HepG2 (cell line): ENCODE measurements around the gene LDLRAD4.

Source experiments
- ATRX ChIP-seq: sonication (generic); formaldehyde crosslinking; IDR thresholded peaks from 2 replicates; pipeline ENCODE4 v1.4.0; 2020; ENCODE audit warnings: missing genetic modification reagents, borderline replicate concordance
- CTCF ChIP-seq: sonication (generic); formaldehyde crosslinking; IDR thresholded peaks from 2 replicates; pipeline ENCODE4 v1.5.0; 2020; ENCODE audit warnings: mild to moderate bottlenecking, missing genetic modification reagents, moderate library complexity
- EP300 ChIP-seq, 3 experiments: sonication (generic) in 1 of 3; formaldehyde crosslinking in 1 of 3; IDR thresholded peaks; 2 replicates each; pipeline versions ENCODE4 v1.5.1 to v1.6.1; 2011 to 2020; ENCODE audit warnings: low read depth in 2 of 3, low read length in 2 of 3, borderline replicate concordance in 1 of 3, improper control_type of control experiment in 1 of 3, mild to moderate bottlenecking in 1 of 3, missing genetic modification reagents in 1 of 3, moderate library complexity in 1 of 3
- JUND ChIP-seq: sonication (generic); formaldehyde crosslinking; IDR thresholded peaks from 2 replicates; pipeline ENCODE4 v1.8.0; 2022; ENCODE audit warnings: mild to moderate bottlenecking, missing genetic modification reagents
- SAFB2 ChIP-seq: sonication (generic); formaldehyde crosslinking; IDR thresholded peaks from 2 replicates; pipeline ENCODE4 v1.5.1; 2020; ENCODE audit warnings: missing genetic modification reagents, low read depth, mild to moderate bottlenecking, borderline replicate concordance
- SALL1 ChIP-seq: sonication (generic); formaldehyde crosslinking; IDR thresholded peaks from 2 replicates; pipeline ENCODE4 v1.8.0; 2022; ENCODE audit warnings: mild to moderate bottlenecking, missing genetic modification reagents
- SUZ12 ChIP-seq: fragments of 150-350 bp; IDR thresholded peaks from 2 replicates; pipeline ENCODE4 v1.6.1; 2014; ENCODE audit warnings: low read depth, low read length
- TCF7 ChIP-seq: sonication (generic); IDR thresholded peaks from 2 replicates; pipeline ENCODE4 v1.6.1; 2016; ENCODE audit warnings: antibody characterized with exemption, low read depth
- TFDP2 ChIP-seq: sonication (generic); formaldehyde crosslinking; IDR thresholded peaks from 2 replicates; pipeline ENCODE4 v1.4.0; 2020; ENCODE audit warnings: missing genetic modification reagents
- UBTF ChIP-seq: sonication (generic); formaldehyde crosslinking; IDR thresholded peaks from 2 replicates; pipeline ENCODE4 v1.4.0; 2020; ENCODE audit warnings: mild to moderate bottlenecking, missing genetic modification reagents
- ZFP41 ChIP-seq: sonication (generic); formaldehyde crosslinking; IDR thresholded peaks from 2 replicates; pipeline ENCODE4 v1.4.0; 2020; ENCODE audit warnings: mild to moderate bottlenecking, missing genetic modification reagents, borderline replicate concordance
- ZNF274 ChIP-seq: sonication (generic); formaldehyde crosslinking; IDR thresholded peaks from 2 replicates; pipeline ENCODE4 v1.5.1; 2020; ENCODE audit warnings: mild to moderate bottlenecking, missing genetic modification reagents
- ZNF546 ChIP-seq: sonication (generic); formaldehyde crosslinking; conservative IDR thresholded peaks from 2 replicates; pipeline ENCODE4 v1.8.1; 2023; ENCODE audit warnings: mild to moderate bottlenecking, missing genetic modification reagents
- TF ChIP-seq, protein P1 (sequence below), 2 experiments: IDR thresholded peaks; 2 replicates each; pipeline ENCODE4 v1.6.1; 2011 to 2012; ENCODE audit warnings: low read length in 2 of 2, borderline replicate concordance in 1 of 2, low read depth in 1 of 2, mild to moderate bottlenecking in 1 of 2, moderate library complexity in 1 of 2

DNA sequence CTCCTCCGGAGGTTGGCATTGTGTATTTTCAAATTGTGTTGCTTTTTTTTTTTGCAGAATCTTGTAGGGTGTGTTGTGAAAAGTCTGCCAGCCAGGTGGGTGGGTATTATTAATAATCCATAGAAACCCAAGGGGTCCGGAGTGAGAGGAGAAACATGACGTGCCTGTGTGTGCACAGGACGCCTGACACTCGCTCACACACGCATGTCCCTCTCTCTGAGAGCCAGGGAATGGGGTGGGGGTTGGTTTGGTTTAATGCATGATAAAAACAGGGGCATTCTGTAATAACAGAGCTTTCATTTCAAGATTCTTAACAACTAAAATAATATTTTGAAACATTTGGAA is 283.0 kb downstream of the LDLRAD4 start:
- no peak for TF ChIP-seq ZNF546
- TF ChIP-seq UBTF (CRISPR knock-in tag): no peak
- TF ChIP-seq CTCF (CRISPR knock-in tag): no peak
- no peak for TF ChIP-seq TCF7
- TF ChIP-seq ZFP41 (CRISPR knock-in tag): no peak
- TF ChIP-seq SUZ12: no peak
- TF ChIP-seq SAFB2 (CRISPR knock-in tag): no peak
- TF ChIP-seq, protein P1, sequence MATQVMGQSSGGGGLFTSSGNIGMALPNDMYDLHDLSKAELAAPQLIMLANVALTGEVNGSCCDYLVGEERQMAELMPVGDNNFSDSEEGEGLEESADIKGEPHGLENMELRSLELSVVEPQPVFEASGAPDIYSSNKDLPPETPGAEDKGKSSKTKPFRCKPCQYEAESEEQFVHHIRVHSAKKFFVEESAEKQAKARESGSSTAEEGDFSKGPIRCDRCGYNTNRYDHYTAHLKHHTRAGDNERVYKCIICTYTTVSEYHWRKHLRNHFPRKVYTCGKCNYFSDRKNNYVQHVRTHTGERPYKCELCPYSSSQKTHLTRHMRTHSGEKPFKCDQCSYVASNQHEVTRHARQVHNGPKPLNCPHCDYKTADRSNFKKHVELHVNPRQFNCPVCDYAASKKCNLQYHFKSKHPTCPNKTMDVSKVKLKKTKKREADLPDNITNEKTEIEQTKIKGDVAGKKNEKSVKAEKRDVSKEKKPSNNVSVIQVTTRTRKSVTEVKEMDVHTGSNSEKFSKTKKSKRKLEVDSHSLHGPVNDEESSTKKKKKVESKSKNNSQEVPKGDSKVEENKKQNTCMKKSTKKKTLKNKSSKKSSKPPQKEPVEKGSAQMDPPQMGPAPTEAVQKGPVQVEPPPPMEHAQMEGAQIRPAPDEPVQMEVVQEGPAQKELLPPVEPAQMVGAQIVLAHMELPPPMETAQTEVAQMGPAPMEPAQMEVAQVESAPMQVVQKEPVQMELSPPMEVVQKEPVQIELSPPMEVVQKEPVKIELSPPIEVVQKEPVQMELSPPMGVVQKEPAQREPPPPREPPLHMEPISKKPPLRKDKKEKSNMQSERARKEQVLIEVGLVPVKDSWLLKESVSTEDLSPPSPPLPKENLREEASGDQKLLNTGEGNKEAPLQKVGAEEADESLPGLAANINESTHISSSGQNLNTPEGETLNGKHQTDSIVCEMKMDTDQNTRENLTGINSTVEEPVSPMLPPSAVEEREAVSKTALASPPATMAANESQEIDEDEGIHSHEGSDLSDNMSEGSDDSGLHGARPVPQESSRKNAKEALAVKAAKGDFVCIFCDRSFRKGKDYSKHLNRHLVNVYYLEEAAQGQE (IDR thresholded peaks at IDR 0.05; ENCODE audit: borderline replicate concordance in 1 of 2, low read depth in 1 of 2, low read length in 2 of 2): no peak
- no peak for TF ChIP-seq JUND (CRISPR knock-in tag)
- TF ChIP-seq TFDP2: no peak
- TF ChIP-seq SALL1 (CRISPR knock-in tag): no peak
- TF ChIP-seq ZNF274 (CRISPR knock-in tag): no peak
- TF ChIP-seq ATRX (CRISPR knock-in tag): no peak
- no peak for TF ChIP-seq EP300 (IDR thresholded peaks at IDR 0.05; ENCODE audit: low read depth in 2 of 2, low read length in 2 of 2)
- no peak for TF ChIP-seq EP300 (CRISPR knock-in tag; IDR thresholded peaks at IDR 0.05; ENCODE audit: borderline replicate concordance)
